NB4 (cell line): ENCODE measurements around the gene BSG.

Experiments used
- DNase-seq: peaks from one replicate; pipeline ENCODE4 v3.0.0; 2010; ENCODE audit warnings: low read depth
- H3K4me3 ChIP-seq: one replicate; pipeline ENCODE4 v1.5.1; 2011; ENCODE audit warnings: mild to moderate bottlenecking, low read depth, low read length, moderate library complexity
- MYC ChIP-seq: IDR thresholded peaks from 2 replicates; pipeline ENCODE4 v1.6.1; 2011; ENCODE audit warnings: low read depth, low read length
- POLR2A ChIP-seq: IDR thresholded peaks from 2 replicates; pipeline ENCODE4 v1.6.1; 2011; ENCODE audit warnings: mild to moderate bottlenecking; ENCODE audit not compliant: insufficient read length; ENCODE audit errors: extremely low read depth
- TF ChIP-seq, protein P1 (sequence below): IDR thresholded peaks from 2 replicates; pipeline ENCODE4 v1.6.1; 2011; ENCODE audit warnings: low read depth, low read length
- TF ChIP-seq, protein P2 (sequence below): IDR thresholded peaks from one replicate; pipeline ENCODE4 v1.5.1; 2012; ENCODE audit warnings: low read depth, low read length

BSG gene

DNA sequence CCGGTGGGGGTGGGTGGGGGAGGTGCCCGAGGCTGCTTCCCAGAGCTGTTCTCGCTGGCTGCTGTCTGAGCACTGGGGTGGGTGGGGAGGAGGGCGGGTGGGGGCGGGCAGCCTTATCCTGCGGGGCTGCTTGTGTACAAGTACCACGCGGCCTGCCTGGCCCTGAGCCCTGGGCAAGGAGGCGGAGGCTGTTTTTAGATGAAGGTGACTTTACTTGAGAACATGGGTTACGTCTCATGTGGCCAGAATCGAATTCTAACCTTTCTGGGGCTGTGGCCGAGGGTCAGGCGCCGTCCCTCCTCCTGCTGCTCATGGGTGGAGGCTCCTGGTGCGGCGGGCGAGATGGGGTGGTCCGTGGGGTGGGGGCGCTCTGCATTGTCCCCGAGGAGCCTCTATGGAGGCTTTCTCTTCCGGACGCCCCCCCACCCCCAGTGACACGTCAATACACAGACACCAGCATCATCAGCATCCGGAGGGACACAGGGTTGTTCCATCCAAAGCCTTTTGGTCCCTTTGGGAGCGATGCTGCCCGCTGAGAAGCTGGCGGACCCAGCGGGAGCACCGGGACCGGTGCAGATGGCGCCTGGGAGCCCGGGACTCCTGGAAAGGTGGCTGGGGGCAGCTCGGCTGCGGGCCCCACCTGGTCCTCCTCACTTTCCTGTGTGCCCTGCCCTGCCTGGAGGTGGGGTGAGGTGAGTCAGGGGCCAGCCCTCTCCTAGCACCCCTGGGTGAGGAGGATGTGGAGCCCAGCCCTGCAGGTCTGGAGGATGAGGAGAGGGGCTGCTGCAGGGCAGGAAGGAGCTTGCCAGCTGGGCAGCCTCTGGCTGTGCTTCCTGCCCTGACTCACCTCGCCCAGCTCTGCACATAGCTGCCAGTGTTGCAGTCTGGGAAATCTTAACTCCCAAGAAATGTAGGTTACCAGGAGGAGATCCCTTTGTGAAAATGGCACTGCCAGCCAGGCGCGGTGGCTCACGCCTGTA lies 3.4 kb downstream of the BSG start:
- H3K4me3 ChIP-seq = peak overlapping the region; percentile 80
- TF ChIP-seq, protein P1, sequence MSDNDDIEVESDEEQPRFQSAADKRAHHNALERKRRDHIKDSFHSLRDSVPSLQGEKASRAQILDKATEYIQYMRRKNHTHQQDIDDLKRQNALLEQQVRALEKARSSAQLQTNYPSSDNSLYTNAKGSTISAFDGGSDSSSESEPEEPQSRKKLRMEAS = no peak
- no peak for TF ChIP-seq POLR2A
- no peak for TF ChIP-seq MYC
- TF ChIP-seq, protein P2, sequence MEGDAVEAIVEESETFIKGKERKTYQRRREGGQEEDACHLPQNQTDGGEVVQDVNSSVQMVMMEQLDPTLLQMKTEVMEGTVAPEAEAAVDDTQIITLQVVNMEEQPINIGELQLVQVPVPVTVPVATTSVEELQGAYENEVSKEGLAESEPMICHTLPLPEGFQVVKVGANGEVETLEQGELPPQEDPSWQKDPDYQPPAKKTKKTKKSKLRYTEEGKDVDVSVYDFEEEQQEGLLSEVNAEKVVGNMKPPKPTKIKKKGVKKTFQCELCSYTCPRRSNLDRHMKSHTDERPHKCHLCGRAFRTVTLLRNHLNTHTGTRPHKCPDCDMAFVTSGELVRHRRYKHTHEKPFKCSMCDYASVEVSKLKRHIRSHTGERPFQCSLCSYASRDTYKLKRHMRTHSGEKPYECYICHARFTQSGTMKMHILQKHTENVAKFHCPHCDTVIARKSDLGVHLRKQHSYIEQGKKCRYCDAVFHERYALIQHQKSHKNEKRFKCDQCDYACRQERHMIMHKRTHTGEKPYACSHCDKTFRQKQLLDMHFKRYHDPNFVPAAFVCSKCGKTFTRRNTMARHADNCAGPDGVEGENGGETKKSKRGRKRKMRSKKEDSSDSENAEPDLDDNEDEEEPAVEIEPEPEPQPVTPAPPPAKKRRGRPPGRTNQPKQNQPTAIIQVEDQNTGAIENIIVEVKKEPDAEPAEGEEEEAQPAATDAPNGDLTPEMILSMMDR = no peak
- peak; percentile 29 for DNase-seq

GRCh38 chr19:576768-577438 lies 4.5 kb downstream of the BSG start:
- TF ChIP-seq, protein P2 = no peak
- no peak for TF ChIP-seq POLR2A
- no peak for TF ChIP-seq MYC
- TF ChIP-seq, protein P1 = no peak
- DNase-seq = no peak
- H3K4me3 ChIP-seq = no peak overlapping the region

- no peak for DNase-seq
- TF ChIP-seq POLR2A (no peak), MYC (no peak)
- TF ChIP-seq, protein P2 = no peak
- TF ChIP-seq, protein P1 = no peak
- H3K4me3 ChIP-seq = no peak overlapping the region
Observed at GRCh38 chr19:577439-578392, 5.3 kb downstream of the BSG start.

- TF ChIP-seq, protein P1 = no peak
- TF ChIP-seq MYC (no peak), POLR2A (no peak)
- TF ChIP-seq, protein P2 = no peak
- no peak overlapping the region for H3K4me3 ChIP-seq
- DNase-seq = no peak
Observed at GRCh38 chr19:579111-579841, 6.9 kb downstream of the BSG start.

GRCh38 chr19:579842-580155 lies 7.4 kb downstream of the BSG start:
- TF ChIP-seq POLR2A (no peak), MYC (no peak)
- TF ChIP-seq, protein P2 = no peak
- TF ChIP-seq, protein P1 = no peak
- DNase-seq = no peak
- no peak overlapping the region for H3K4me3 ChIP-seq
